ENCODE data around the gene VPS54. TPM values are rescaled to one million over a fixed set of nuclear protein-coding genes. Genes with fewer than 3 reads are reported as not detected.

Gene VPS54
- total RNA-seq, 1 experiment from 2014 or later = 19.1 TPM

- TF ChIP-seq EZH2 (IDR thresholded peaks at IDR 0.05; ENCODE audit: borderline replicate concordance, low read depth, low read length, poor library complexity, severe bottlenecking) (no peak), CTCF (conservative IDR thresholded peaks at IDR 0.05; ENCODE audit: low read depth, low read length) (no peak)
- Histone ChIP-seq H3K4me1 (ENCODE audit: insufficient read depth, low read length, poor library complexity, severe bottlenecking) (no peaks in the 10 kb centered on the region), H3K9me3 (ENCODE audit: low read depth, low read length, poor library complexity, severe bottlenecking) (peaks cover 21% of the 10 kb centered on the region), H3K4me3 (ENCODE audit: low read depth, low read length, poor library complexity, severe bottlenecking) (no peak overlapping the region), H3K27ac (ENCODE audit: low read depth, low read length, poor library complexity, severe bottlenecking) (no peak overlapping the region), H3K27me3 (replicated peaks; ENCODE audit: insufficient read depth, low read depth, low read length, poor library complexity) (no peaks in the 10 kb centered on the region), H3K36me3 (ENCODE audit: insufficient read depth, low read length, poor library complexity, severe bottlenecking) (peaks cover 17% of the 10 kb centered on the region)
- BruUV-seq (replicated peaks) = no TSS peak
- intact Hi-C loops (cut with micrococcal nuclease; ENCODE audit: unreplicated experiment) = no loop called here
- DNase-seq (ENCODE audit: low spot score) = no peak
- CTCF ChIA-PET = no interaction called here
- POLR2A ChIA-PET (ENCODE audit: low non-redundant PET) = no interaction called here
These were observed 116.2 kb downstream of the VPS54 start for GRCh38 chr2:63903003-63903402.

- TF ChIP-seq CTCF (conservative IDR thresholded peaks at IDR 0.05; ENCODE audit: low read depth, low read length) (no peak), EZH2 (IDR thresholded peaks at IDR 0.05; ENCODE audit: borderline replicate concordance, low read depth, low read length, poor library complexity, severe bottlenecking) (no peak)
- no peak for DNase-seq (ENCODE audit: low spot score)
- intact Hi-C loops (cut with micrococcal nuclease; ENCODE audit: unreplicated experiment) = no loop called here
- ChIA-PET CTCF (no interaction called here), POLR2A (ENCODE audit: low non-redundant PET) (no interaction called here)
- Histone ChIP-seq H3K4me3 (ENCODE audit: low read depth, low read length, poor library complexity, severe bottlenecking) (no peak overlapping the region), H3K27ac (ENCODE audit: low read depth, low read length, poor library complexity, severe bottlenecking) (no peak overlapping the region), H3K27me3 (replicated peaks; ENCODE audit: insufficient read depth, low read depth, low read length, poor library complexity) (no peaks in the 10 kb centered on the region), H3K4me1 (ENCODE audit: insufficient read depth, low read length, poor library complexity, severe bottlenecking) (no peaks in the 10 kb centered on the region), H3K36me3 (ENCODE audit: insufficient read depth, low read length, poor library complexity, severe bottlenecking) (peaks cover 17% of the 10 kb centered on the region), H3K9me3 (ENCODE audit: low read depth, low read length, poor library complexity, severe bottlenecking) (peaks cover 21% of the 10 kb centered on the region)
- no TSS peak for BruUV-seq (replicated peaks)
These were observed 117.1 kb downstream of the VPS54 start for GRCh38 chr2:63902149-63902548.

- intact Hi-C loops (cut with micrococcal nuclease; ENCODE audit: unreplicated experiment) = no loop called here
- H3K4me3 ChIP-seq (ENCODE audit: low read depth, low read length, poor library complexity, severe bottlenecking) = no peak overlapping the region
- DNase-seq (ENCODE audit: low spot score) = no peak
- CTCF ChIA-PET = no interaction called here
- no peaks in the 10 kb centered on the region for H3K27me3 ChIP-seq (replicated peaks; ENCODE audit: insufficient read depth, low read depth, low read length, poor library complexity)
- peaks cover 17% of the 10 kb centered on the region for H3K9me3 ChIP-seq (ENCODE audit: low read depth, low read length, poor library complexity, severe bottlenecking)
- no peak overlapping the region for H3K27ac ChIP-seq (ENCODE audit: low read depth, low read length, poor library complexity, severe bottlenecking)
- H3K36me3 ChIP-seq (ENCODE audit: insufficient read depth, low read length, poor library complexity, severe bottlenecking) = peaks cover 17% of the 10 kb centered on the region
- no peaks in the 10 kb centered on the region for H3K4me1 ChIP-seq (ENCODE audit: insufficient read depth, low read length, poor library complexity, severe bottlenecking)
- POLR2A ChIA-PET (ENCODE audit: low non-redundant PET) = no interaction called here
- no TSS peak for BruUV-seq (replicated peaks)
- TF ChIP-seq CTCF (conservative IDR thresholded peaks at IDR 0.05; ENCODE audit: low read depth, low read length) (no peak), EZH2 (IDR thresholded peaks at IDR 0.05; ENCODE audit: borderline replicate concordance, low read depth, low read length, poor library complexity, severe bottlenecking) (no peak)
These were observed 119.6 kb downstream of the VPS54 start for GRCh38 chr2:63899639-63900038.
